IPS DF 6.9 (cell line): ENCODE results near the gene SRRM5.

ENCODE experiments used
- DNase-seq: peaks from one replicate; pipeline ENCODE4 v3.0.0-alpha.2; 2013; ENCODE audit warnings: low read depth, low spot score
- H3K27ac ChIP-seq: one replicate; pipeline ENCODE4 v1.5.1; 2013; ENCODE audit warnings: low read length, control low read depth
- H3K27me3 ChIP-seq: 2 replicates; pipeline ENCODE4 v1.6.1; 2013; ENCODE audit warnings: mild to moderate bottlenecking, low read length; ENCODE audit not compliant: control insufficient read depth, insufficient read depth
- H3K36me3 ChIP-seq: 2 replicates; pipeline ENCODE4 v1.6.1; 2013; ENCODE audit warnings: low read length; ENCODE audit not compliant: control insufficient read depth, insufficient read depth
- H3K4me1 ChIP-seq: 2 replicates; pipeline ENCODE4 v1.6.1; 2013; ENCODE audit warnings: low read length; ENCODE audit not compliant: control insufficient read depth, insufficient read depth
- H3K4me3 ChIP-seq: 2 replicates; pipeline ENCODE4 v1.5.1; 2013; ENCODE audit warnings: mild to moderate bottlenecking, low read length
- H3K9me3 ChIP-seq: 2 replicates; pipeline ENCODE4 v1.6.1; 2013; ENCODE audit warnings: low read length, inconsistent platforms; ENCODE audit not compliant: control insufficient read depth, insufficient read depth
- WGBS: extraction: QIAGEN DNeasy Blood & Tissue Kit; methylation state at CpG from one replicate; pipeline ENCODE4 v1.1.7; 2013; ENCODE audit warnings: mixed read lengths, missing lambda C conversion rate; ENCODE audit not compliant: insufficient read length, insufficient coverage; 5-methylcytosine and 5-hydroxymethylcytosine counted together

SRRM5 gene, protein sequence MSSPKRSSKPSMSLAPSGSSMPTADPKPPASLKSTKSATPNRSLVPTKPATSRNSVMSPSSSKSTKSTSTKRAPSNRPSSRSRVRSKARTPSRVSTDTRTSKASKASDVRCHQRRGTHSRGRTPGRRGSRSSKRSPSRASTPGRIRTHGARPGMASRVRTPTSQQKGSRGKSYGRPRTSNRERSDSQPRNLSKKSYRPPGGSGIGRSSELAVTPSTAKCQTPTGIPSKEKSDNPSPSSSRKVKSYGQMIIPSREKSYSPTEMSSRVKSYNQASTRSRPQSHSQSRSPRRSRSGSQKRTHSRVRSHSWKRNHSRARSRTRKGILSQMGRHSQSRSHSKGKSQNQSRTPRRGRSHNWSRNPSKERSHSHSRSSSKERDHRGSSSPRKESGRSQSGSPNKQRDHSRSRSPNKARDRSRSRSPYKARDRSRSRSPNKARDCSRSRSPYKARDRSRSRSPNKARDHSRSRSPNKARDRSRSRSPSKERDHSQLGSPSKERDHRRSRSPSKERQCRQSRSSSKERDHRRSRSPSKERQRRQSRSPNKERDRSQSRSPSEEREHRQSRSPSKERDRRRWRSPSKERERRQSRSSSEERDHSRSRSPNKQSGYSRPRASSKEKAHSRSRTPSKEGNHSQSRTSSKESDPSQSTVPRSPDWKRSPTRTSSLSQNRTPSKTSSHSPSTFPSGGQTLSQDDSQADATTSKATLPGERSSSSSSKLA

DNA sequence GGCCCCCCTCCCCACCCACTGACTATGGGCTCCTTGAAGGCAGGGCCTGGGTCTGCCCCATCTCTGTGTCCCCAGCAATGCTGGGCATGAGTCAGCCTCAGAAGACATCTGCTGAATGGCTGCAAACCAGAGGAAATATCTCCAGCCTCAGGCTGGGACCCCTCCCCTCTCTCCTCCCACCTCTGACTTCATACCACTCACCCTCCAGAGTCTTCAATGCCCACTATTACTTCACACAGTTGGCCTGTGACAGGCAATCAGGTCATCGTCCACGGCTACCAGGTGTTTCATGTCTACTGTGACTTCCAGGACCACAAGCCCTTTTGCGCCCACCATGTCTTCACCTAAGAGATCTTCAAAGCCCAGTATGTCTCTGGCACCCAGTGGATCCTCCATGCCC lies at the start of gene SRRM5:
SRRM5 (plus strand) TSS at position 301 of the 400 bp plus-strand sequence; CDS start at position 335, 34 bp downstream.
- Histone ChIP-seq H3K27ac (no peak within 1 kb of the TSS), H3K4me3 (no peak within 1 kb of the TSS), H3K27me3 (no peaks in the 10 kb centered on the region), H3K36me3 (no peaks in the 10 kb centered on the region; the same call in 1 of the 2 replicates), H3K4me1 (no peaks in the 10 kb centered on the region), H3K9me3 (no peaks in the 10 kb centered on the region)
- WGBS, result no CpG with 5 or more reads among the region's 3 CpGs
- DNase-seq, result no peak

DNA sequence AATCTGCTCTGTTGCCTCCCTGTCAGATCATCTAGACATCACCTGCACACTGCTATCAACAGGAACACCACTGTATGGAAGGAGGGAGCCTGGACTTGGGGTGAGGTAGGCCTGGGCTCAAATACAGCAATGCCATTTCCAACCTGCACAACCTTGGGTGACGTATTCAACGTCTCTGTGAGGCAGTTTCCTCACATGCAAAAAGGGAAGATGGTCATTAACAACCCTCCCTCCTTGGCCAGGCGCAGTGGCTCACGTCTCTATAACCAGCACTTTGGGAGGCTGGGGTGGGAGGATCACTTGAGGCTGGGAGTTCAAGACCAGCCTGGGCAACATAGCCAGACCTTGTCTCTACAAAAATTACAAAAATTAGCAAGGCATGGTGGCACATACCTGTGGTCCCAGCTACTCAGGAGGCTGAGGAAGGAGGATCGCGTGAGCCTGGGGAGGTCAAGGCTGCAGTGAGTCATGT lies 49.6 kb upstream of the SRRM5 start:
- Histone ChIP-seq H3K9me3 (no peaks in the 10 kb centered on the region), H3K4me3 (no peak overlapping the region), H3K27ac (no peak overlapping the region), H3K36me3 (peaks cover 4% of the 10 kb centered on the region; the same call in 1 of the 2 replicates), H3K4me1 (no peaks in the 10 kb centered on the region), H3K27me3 (no peaks in the 10 kb centered on the region)
- no peak for DNase-seq
- no CpG with 5 or more reads among the region's 6 CpGs for WGBS

DNA sequence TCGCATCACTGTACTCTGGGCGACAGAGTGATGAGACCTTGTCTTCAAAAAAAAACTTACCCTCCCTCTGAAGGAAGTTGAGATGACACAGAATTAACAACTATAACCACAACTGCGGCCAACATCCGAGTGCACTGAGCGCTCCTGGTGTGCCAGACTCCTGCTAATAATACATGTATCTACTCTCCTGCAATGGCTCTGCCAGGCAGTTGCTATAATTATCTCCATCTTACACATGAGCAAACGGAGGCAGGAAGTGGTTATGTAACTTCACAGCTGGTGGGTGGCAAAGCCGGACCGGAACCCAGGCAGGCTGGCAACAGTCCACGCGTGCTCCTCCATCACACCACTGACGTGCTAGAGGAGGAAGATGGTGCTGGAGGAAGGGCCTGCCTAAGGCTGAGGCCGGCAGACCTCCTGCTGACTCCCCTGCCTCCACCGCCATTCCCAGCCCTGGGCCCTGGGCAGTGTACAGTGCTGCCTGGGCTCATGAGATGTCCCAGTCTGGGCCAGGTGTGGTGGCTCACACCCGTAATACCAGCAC lies 49.1 kb upstream of the SRRM5 start:
- Histone ChIP-seq H3K4me3 (no peak overlapping the region), H3K9me3 (no peaks in the 10 kb centered on the region), H3K27me3 (no peaks in the 10 kb centered on the region), H3K4me1 (no peaks in the 10 kb centered on the region), H3K36me3 (peaks cover 4% of the 10 kb centered on the region; the same call in 1 of the 2 replicates), H3K27ac (no peak overlapping the region)
- no peak for DNase-seq
- no CpG with 5 or more reads among the region's 14 CpGs for WGBS

DNA sequence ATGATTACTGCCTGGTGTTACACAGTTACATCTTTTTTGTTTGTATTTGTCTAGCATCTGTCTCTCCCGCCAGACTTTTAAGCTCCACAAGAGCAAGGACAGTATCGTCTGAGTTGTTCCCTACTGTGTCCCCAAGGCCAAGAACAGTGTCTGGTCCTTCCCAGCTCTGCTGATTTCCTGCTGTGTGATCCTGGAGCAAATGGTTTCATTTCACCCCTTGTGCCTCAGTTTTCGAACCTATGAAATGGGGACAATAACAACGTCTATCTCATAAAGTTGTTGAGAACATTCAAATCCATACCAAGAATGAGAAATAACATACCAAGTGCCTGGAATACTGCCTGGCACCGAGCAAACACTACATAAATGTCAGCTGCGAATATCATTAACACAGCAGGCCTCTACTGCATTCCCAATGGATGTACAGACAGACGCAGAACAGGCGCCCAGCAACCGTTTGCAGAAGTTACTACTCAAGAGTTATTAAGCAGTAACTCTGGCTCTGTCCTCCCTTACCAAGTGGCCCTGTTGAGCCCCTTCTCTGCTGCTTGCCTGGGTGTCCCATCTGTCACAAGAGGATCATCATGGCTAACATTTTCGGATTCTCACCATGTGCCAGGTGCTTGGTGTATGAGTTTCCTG lies 48.0 kb upstream of the SRRM5 start:
- Histone ChIP-seq H3K9me3 (no peaks in the 10 kb centered on the region), H3K27ac (no peak overlapping the region), H3K27me3 (no peaks in the 10 kb centered on the region), H3K4me1 (no peaks in the 10 kb centered on the region), H3K36me3 (peaks cover 4% of the 10 kb centered on the region; the same call in 1 of the 2 replicates), H3K4me3 (no peak overlapping the region)
- no peak for DNase-seq
- no CpG with 5 or more reads among the region's 10 CpGs for WGBS

DNA sequence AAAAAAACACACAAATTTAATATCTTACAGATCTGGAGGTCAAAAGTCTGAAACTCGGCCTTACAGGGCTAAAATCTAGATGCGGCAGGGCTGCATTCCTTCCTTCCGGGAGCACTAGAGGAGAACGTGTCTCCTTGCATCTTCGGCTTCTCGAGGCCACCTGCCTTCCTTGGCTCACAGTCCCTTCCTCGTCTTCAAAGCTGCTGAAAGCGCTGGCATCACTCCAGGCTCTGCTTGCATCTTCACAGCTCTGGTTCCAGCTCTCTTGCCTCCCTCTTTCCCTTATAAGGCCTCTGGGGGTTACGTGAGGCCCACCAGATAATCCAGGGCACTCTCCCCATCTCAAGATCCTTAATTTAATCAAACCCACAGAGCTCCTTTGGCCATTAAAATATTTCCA lies 47.1 kb upstream of the SRRM5 start:
- Histone ChIP-seq H3K36me3 (peaks cover 4% of the 10 kb centered on the region; the same call in 1 of the 2 replicates), H3K9me3 (no peaks in the 10 kb centered on the region), H3K4me3 (no peak overlapping the region), H3K27ac (no peak overlapping the region), H3K27me3 (no peaks in the 10 kb centered on the region), H3K4me1 (no peaks in the 10 kb centered on the region)
- WGBS, result no CpG with 5 or more reads among the region's 9 CpGs
- no peak for DNase-seq

DNA sequence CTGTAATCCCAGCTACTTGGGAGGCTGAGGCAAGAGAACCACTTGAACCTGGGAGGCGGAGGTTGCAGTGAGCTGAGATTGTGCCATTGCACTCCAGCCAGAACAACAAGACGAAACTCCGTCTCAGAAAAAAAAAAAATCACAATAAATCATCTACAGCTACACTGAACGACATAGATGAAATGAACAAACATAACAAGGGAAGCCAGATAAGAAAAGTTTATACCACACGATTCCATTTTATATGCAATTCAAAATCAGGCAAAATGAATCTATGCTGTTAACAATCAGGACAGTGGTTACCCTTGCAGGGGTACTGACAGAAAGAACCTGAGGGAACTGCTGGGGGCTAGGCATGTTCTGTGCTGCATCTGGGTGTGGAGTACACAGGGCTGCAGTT lies 42.2 kb upstream of the SRRM5 start:
- H3K9me3 ChIP-seq, result no peaks in the 10 kb centered on the region
- H3K4me1 ChIP-seq, result no peaks in the 10 kb centered on the region
- H3K36me3 ChIP-seq, result no peaks in the 10 kb centered on the region
- no peak for DNase-seq
- no peaks in the 10 kb centered on the region for H3K27me3 ChIP-seq
- no CpG with 5 or more reads among the region's 5 CpGs for WGBS
- H3K27ac ChIP-seq, result no peak overlapping the region
- no peak overlapping the region for H3K4me3 ChIP-seq

DNA sequence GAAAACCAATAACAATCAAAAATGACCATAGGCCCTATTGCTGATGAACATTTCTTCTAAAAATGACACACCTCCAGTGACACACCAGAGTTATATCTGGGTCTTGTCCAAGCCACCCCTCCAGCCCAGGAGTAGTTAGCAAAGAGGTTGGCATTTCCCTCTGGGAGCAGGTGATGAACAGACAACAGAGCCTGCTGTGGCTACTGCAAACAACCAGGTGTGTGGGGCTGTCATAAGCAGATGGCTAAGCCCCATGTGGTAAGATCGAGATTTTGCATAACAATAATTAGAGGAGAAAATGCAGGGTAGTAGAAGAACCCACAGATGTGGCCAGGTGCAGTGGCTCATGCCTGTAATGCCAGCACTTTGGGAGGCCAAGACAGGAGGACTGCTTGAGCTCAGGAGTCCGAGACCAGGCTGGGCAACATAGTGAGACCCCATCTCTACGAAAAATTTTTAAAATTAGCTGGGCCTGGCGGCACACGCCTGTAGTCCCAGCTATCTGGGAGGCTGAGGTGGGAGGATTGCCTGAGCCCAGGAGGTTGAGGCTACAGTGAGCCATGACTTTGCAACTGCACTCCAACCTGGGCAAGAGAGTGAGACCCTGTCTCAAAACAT lies 41.6 kb upstream of the SRRM5 start:
- Histone ChIP-seq H3K36me3 (no peaks in the 10 kb centered on the region), H3K4me3 (no peak overlapping the region), H3K9me3 (no peaks in the 10 kb centered on the region), H3K27ac (no peak overlapping the region), H3K4me1 (no peaks in the 10 kb centered on the region), H3K27me3 (no peaks in the 10 kb centered on the region)
- no peak for DNase-seq
- no CpG with 5 or more reads among the region's 5 CpGs for WGBS

DNA sequence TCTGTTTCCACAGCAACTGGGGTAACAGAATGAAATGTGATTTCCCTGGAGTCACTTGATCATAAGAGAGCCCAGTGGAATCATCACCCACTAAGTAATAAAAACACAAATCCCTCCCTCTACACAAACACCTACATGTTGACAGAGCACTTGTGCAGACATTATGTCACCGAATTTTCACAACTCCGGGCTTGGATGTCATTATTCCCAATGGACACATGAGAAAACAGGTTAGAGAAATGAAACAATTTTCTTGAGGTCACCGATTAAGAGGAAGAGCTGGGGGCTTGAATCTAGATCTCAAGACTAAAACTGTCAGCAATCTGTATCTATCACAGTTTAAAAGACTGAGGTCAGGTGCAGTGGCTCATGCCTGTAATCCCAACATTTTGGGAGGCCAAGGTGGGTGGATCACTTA lies 39.7 kb upstream of the SRRM5 start:
- no peaks in the 10 kb centered on the region for H3K27me3 ChIP-seq
- H3K27ac ChIP-seq, result no peak overlapping the region
- H3K36me3 ChIP-seq, result no peaks in the 10 kb centered on the region
- H3K4me3 ChIP-seq, result no peak overlapping the region
- WGBS, result no CpG with 5 or more reads among the region's 3 CpGs
- DNase-seq, result no peak
- 0 out of 2 replicates have a peak, but pooled peaks cover 2% of the 10 kb centered on the region for H3K4me1 ChIP-seq
- no peaks in the 10 kb centered on the region for H3K9me3 ChIP-seq

DNA sequence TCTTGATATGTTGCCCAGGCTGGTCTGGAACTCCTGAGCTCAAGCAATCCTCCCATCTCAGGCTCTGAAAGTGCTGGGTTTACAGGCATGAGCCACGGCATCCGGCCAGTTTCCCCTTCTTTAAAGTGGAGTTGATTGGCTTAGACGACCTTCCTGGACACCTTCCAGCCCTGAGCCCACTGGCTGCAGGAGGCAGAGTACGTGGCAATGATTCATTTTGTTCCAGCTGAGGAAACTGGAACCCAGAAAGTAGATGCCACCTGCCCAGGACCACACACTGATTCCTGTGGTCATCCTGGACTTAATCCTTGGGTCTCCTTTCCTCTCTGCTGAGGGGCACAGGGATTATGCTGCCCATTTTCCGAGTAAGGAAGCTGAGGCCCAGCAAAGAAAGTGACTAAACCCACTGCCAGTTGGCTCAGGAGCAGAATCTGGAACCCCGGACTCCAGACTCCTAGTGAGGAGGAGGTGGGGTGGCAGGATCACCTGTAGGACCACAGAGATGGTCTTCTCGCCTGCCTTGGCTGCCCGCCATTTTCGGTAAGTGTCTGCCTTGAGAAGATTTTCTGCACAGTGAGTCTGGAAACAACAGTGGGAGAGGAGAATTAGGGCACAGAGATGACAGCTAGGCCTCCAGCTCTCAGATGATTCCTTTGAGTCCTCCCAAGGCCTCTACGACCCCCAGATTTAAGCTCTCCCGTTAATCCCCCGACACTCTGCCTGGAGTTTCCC lies 37.3 kb upstream of the SRRM5 start:
- Histone ChIP-seq H3K27ac (no peak overlapping the region), H3K36me3 (no peaks in the 10 kb centered on the region), H3K4me3 (peak overlapping the region; percentile 78; the same call in 1 of the 2 replicates), H3K27me3 (no peaks in the 10 kb centered on the region), H3K4me1 (0 out of 2 replicates have a peak, but pooled peaks cover 2% of the 10 kb centered on the region), H3K9me3 (no peaks in the 10 kb centered on the region)
- no peak for DNase-seq
- no CpG with 5 or more reads among the region's 12 CpGs for WGBS
